BLaER1 (cell line): Measurements from ENCODE around the gene ANKFY1.

ENCODE experiments used
- H3K27ac ChIP-seq: shearing (Covaris generic); formaldehyde crosslinking; 2 replicates; pipeline ENCODE4 v1.8.1; 2022
- H3K27me3 ChIP-seq: shearing (Covaris generic); formaldehyde crosslinking; 2 replicates; pipeline ENCODE4 v1.8.1; 2022
- H3K36me3 ChIP-seq: shearing (Covaris generic); formaldehyde crosslinking; 2 replicates; pipeline ENCODE4 v1.8.1; 2022
- H3K4me1 ChIP-seq: shearing (Covaris generic); formaldehyde crosslinking; 2 replicates; pipeline ENCODE4 v1.8.1; 2022
- H3K4me2 ChIP-seq: shearing (Covaris generic); formaldehyde crosslinking; 2 replicates; pipeline ENCODE4 v1.8.1; 2022
- H3K4me3 ChIP-seq: shearing (Covaris generic); formaldehyde crosslinking; 2 replicates; pipeline ENCODE4 v1.8.1; 2022
- H3K9ac ChIP-seq: shearing (Covaris generic); formaldehyde crosslinking; 2 replicates; pipeline ENCODE4 v1.8.1; 2022
- H3K9me3 ChIP-seq: shearing (Covaris generic); formaldehyde crosslinking; 2 replicates; pipeline ENCODE4 v1.8.1; 2022
- H4K20me1 ChIP-seq: shearing (Covaris generic); formaldehyde crosslinking; 2 replicates; pipeline ENCODE4 v1.8.1; 2022
- Cebpa-rat ChIP-seq: shearing (Covaris generic); IDR thresholded peaks from 2 replicates; pipeline ENCODE4 v1.8.1; 2022

ANKFY1 gene

DNA sequence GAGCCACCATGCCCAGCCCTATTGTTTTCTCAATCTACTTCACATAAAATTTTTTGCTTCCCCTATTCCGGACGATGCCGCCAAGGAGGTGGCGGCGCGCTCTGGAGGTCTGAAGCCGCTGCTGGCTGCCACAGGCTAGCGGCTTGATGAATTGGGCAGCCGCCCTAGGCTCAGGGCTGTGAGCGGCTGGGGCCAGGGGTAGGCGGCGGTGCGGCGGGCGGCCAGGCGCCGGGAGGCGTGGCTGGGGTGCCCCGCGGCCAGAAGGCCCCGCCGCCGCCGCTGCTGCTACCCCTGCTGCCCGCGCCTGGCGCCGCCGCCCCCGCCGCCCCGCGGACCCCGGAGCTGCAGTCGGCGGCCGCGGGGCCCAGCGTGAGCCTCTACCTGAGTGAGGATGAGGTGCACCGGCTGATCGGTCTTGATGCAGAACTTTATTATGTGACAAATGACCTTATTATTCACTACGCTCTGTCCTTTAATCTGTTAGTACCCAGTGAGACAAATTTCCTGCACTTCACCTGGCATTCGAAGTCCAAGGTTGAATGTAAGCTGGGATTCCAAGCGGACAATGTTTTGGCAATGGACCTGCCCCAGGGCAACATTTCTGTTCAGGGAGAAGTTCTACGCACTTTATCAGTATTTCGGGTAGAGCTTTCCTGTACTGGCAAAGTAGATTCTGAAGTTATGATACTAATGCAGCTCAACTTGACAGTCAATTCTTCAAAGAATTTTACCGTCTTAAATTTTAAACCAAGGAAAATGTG lies 41.7 kb downstream of the ANKFY1 start:
- Histone ChIP-seq H3K36me3 (peaks cover 55% of the 10 kb centered on the region), H4K20me1 (peaks cover 6% of the 10 kb centered on the region; the same call in 1 of the 2 replicates), H3K27ac (no peak overlapping the region), H3K4me1 (no peaks in the 10 kb centered on the region), H3K4me3 (no peak overlapping the region), H3K27me3 (no peaks in the 10 kb centered on the region), H3K4me2 (no peak overlapping the region), H3K9ac (no peak overlapping the region), H3K9me3 (no peaks in the 10 kb centered on the region)
- no peak for TF ChIP-seq Cebpa-rat

DNA sequence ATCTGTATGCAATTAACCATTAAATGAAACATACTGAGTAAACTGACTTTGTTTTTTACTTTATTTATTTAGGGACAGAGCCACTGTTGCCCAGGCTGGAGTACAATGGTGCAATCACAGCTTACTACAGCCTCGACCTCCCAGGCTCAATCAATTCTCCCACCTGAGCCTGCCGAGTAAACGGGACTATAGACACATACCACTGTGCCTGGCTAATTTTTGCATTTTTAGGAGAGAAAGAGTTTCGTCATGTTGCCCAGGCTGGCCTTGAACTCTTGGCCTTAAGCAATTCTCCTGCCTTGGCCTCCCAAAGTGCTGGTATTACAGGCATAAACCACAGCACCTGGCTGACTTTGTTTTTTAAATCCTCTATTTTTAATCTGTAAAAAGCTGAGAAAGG lies 42.6 kb downstream of the ANKFY1 start:
- H3K4me2 ChIP-seq, result no peak overlapping the region
- H3K36me3 ChIP-seq, result peaks cover 56% of the 10 kb centered on the region
- no peak overlapping the region for H3K27ac ChIP-seq
- H3K4me1 ChIP-seq, result peaks cover 8% of the 10 kb centered on the region
- H3K9me3 ChIP-seq, result no peaks in the 10 kb centered on the region
- no peak overlapping the region for H3K4me3 ChIP-seq
- TF ChIP-seq Cebpa-rat, result no peak
- H3K9ac ChIP-seq, result no peak overlapping the region
- peaks cover 11% of the 10 kb centered on the region for H4K20me1 ChIP-seq
- H3K27me3 ChIP-seq, result no peaks in the 10 kb centered on the region

DNA sequence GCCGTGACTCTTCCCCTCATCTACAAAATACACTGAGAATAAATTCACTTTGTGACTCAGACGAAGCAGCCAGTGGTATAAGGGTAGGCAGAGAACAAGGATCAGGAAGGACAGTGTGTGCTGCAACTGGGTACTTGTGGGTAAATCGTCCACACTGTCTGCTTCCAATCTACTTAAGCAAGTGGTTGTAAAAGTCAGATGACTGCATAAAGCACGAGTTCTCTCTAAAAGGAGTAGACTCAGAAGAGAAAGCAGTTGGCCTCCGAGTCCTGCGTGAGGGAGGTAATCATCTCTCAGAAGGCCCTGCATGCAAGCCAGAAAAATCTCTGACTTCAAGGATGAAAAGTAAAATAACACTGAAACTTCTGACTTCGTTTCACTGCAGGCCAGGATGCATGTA lies 43.1 kb downstream of the ANKFY1 start:
- peaks cover 16% of the 10 kb centered on the region for H4K20me1 ChIP-seq
- no peak overlapping the region for H3K27ac ChIP-seq
- no peak overlapping the region for H3K9ac ChIP-seq
- H3K36me3 ChIP-seq, result peaks cover 51% of the 10 kb centered on the region
- no peak for TF ChIP-seq Cebpa-rat
- H3K27me3 ChIP-seq, result no peaks in the 10 kb centered on the region
- no peaks in the 10 kb centered on the region for H3K9me3 ChIP-seq
- H3K4me2 ChIP-seq, result no peak overlapping the region
- H3K4me1 ChIP-seq, result peaks cover 13% of the 10 kb centered on the region
- H3K4me3 ChIP-seq, result no peak overlapping the region

DNA sequence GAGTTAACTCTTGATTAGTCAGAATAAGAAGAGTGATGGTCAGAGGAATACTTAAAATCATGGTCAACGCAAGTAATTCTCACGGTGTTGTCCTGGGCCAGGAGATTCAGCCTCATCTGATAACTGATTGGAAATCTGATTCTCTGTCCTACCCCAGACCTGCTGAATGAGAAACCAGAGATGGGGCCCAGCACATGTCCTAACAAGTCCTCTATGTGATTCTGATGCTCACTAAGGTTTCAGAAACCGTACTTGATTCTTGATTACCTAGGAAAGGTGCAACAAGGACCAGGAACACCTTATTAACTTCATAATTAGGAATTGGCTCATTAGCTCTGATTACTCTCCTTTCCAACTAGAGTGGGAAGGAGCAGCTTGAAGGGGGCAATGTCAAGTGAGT lies 44.5 kb downstream of the ANKFY1 start:
- no peak overlapping the region for H3K4me3 ChIP-seq
- H3K36me3 ChIP-seq, result peaks cover 54% of the 10 kb centered on the region
- no peak overlapping the region for H3K27ac ChIP-seq
- no peak overlapping the region for H3K9ac ChIP-seq
- no peak overlapping the region for H3K4me2 ChIP-seq
- no peak for TF ChIP-seq Cebpa-rat
- no peaks in the 10 kb centered on the region for H3K27me3 ChIP-seq
- H4K20me1 ChIP-seq, result peaks cover 18% of the 10 kb centered on the region
- H3K4me1 ChIP-seq, result peaks cover 21% of the 10 kb centered on the region
- H3K9me3 ChIP-seq, result no peaks in the 10 kb centered on the region

DNA sequence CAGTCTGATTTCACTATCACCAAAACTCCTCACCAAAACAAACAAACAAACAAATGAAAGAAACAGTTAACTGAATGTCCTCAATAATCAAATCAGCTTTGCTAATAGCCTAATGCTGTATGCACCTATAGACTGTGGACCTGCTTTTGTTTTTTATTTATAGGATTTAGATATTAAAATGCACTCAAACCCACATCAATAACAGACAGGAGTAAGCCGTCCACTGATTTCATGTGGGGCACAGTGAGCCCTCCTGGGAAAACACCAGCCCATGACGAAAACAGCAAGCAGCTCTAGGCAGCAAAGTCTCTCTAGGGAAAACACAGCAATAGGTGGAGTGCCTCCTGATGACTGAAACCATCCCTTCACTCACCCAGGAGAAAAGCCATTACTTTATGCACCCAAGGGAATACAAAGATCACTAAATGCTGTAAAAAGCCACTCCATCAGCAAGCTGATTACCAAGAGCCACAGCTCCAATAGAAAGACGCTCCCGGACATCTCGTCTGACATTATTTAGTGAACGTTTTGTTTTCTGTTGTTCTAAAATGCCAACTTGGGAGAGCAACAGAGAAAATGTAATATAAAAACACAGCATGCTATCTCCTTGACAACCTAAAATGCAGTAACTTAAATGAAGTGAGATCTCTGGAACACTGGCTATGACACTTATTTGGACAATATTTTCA lies 47.8 kb downstream of the ANKFY1 start:
- Histone ChIP-seq H3K4me2 (peak overlapping the region; percentile 53), H4K20me1 (peaks cover 41% of the 10 kb centered on the region), H3K4me1 (peaks cover 21% of the 10 kb centered on the region), H3K4me3 (no peak overlapping the region), H3K36me3 (peaks cover 55% of the 10 kb centered on the region), H3K9ac (no peak overlapping the region), H3K27ac (no peak overlapping the region), H3K9me3 (no peaks in the 10 kb centered on the region), H3K27me3 (no peaks in the 10 kb centered on the region)
- no peak for TF ChIP-seq Cebpa-rat

DNA sequence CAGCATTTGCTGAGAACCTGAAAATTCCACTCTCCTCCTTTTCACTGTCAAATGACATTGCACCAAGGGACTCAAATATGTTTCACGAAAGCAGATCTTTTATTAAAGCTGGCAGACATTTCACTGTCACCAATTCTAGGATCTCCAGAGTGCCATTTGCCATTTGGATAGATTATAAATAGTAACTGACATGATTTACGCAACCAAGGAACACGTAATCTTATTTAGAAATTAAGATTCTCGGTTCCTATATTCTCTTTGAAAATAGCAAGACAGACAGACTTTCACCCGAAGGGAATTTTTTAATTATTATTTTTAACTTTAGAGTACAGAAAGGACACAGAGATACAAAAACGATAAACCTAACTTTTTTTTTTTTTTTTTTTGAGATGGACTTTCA lies 49.6 kb downstream of the ANKFY1 start:
- Histone ChIP-seq H4K20me1 (peaks cover 57% of the 10 kb centered on the region), H3K27me3 (no peaks in the 10 kb centered on the region), H3K4me3 (no peak overlapping the region), H3K4me2 (no peak overlapping the region), H3K4me1 (peaks cover 21% of the 10 kb centered on the region), H3K9ac (no peak overlapping the region), H3K9me3 (no peaks in the 10 kb centered on the region), H3K36me3 (peaks cover 65% of the 10 kb centered on the region), H3K27ac (no peak overlapping the region)
- TF ChIP-seq Cebpa-rat, result no peak

DNA sequence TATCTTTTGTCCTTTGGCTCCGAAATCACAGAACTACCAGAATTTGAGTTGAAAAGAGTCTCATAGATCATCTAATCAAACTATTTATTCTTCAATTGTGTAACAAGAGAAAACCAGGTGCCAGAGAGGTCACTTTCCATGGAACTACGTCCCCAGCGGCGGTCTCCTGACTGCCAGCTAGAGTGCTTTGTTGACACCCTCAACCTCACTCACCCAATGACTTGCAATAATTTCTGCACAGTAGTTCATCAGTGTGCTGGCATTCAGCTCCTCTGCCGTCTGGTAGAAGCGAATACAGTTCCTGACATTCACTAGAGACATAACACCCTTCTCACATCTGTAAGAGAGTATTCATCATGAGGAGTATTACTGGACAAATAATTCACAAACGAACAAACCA lies 54.2 kb downstream of the ANKFY1 start:
- H3K4me3 ChIP-seq, result no peak overlapping the region
- TF ChIP-seq Cebpa-rat, result no peak
- no peak overlapping the region for H3K9ac ChIP-seq
- H3K27me3 ChIP-seq, result no peaks in the 10 kb centered on the region
- peaks cover 84% of the 10 kb centered on the region for H4K20me1 ChIP-seq
- no peak overlapping the region for H3K4me2 ChIP-seq
- no peak overlapping the region for H3K27ac ChIP-seq
- peaks cover 89% of the 10 kb centered on the region for H3K36me3 ChIP-seq
- no peaks in the 10 kb centered on the region for H3K9me3 ChIP-seq
- peaks cover 22% of the 10 kb centered on the region for H3K4me1 ChIP-seq

DNA sequence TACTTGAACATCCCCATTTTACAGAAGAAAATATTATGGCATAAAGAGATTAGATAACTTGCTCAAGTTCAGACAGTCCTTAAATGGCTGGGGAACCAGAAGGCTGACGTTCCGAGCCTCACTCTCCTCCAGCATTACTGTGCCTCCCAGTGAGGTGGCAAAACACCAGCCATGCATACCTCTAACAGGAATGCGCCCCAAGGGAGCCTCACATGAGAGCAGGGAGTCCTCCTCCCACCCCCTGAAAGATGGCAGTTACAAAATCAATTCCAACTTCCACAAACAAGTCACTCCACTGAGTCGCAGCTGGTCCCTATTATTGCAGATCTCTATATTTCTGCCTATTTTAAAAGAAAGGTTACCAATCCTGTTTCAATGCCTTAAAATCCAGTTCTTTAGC lies 55.5 kb downstream of the ANKFY1 start:
- no peaks in the 10 kb centered on the region for H3K9me3 ChIP-seq
- peaks cover 85% of the 10 kb centered on the region for H3K36me3 ChIP-seq
- H3K4me2 ChIP-seq, result peak overlapping the region; percentile 49; the same call in 1 of the 2 replicates
- H4K20me1 ChIP-seq, result peaks cover 85% of the 10 kb centered on the region
- H3K27me3 ChIP-seq, result no peaks in the 10 kb centered on the region
- no peak overlapping the region for H3K9ac ChIP-seq
- H3K4me1 ChIP-seq, result peaks cover 22% of the 10 kb centered on the region
- no peak overlapping the region for H3K27ac ChIP-seq
- TF ChIP-seq Cebpa-rat, result no peak
- no peak overlapping the region for H3K4me3 ChIP-seq

DNA sequence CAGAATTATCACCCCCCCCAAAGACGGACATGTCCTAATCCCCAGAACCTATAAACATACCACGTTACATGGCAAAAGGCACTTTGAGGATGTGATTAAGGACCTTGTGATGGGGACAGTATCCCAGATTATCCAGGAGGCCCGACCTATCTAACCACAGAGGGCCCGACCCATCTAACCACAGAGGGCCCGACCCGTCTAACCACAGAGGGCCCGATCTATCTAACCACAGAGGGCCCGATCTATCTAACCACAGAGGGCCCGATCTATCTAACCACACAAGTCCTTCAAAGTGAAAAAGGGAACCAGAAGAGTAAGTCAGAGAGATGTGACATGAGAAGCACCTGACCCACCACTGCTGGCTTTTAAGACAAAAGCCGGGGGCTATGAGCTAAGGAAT lies 56.8 kb downstream of the ANKFY1 start:
- Histone ChIP-seq H3K4me1 (peaks cover 22% of the 10 kb centered on the region), H3K9ac (no peak overlapping the region), H3K27ac (no peak overlapping the region), H3K27me3 (no peaks in the 10 kb centered on the region), H3K9me3 (no peaks in the 10 kb centered on the region), H4K20me1 (peaks cover 72% of the 10 kb centered on the region), H3K36me3 (peaks cover 75% of the 10 kb centered on the region), H3K4me3 (no peak overlapping the region), H3K4me2 (peak overlapping the region; percentile 49)
- TF ChIP-seq Cebpa-rat, result no peak

DNA sequence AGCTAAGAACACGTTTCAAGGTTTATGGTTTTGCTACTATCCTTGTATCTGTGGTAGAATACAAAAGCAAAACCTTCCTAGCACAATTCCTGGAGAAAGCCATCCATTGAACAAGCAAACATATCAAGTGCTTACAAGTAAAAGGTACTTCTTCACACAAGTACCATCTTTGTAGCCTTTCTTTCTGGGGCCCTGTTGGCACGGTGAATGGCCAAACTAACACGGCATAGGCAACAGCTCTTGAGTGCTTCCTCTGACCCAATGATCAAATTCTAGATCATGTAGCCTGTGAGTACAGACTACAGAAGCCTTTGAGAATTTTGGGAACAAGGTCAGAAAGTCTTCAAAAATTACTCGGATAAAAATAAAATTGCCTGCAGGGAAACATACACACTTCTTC lies 57.9 kb downstream of the ANKFY1 start:
- Histone ChIP-seq H4K20me1 (peaks cover 62% of the 10 kb centered on the region), H3K27ac (no peak overlapping the region), H3K27me3 (no peaks in the 10 kb centered on the region), H3K9me3 (no peaks in the 10 kb centered on the region), H3K9ac (no peak overlapping the region), H3K4me2 (no peak overlapping the region), H3K36me3 (peaks cover 78% of the 10 kb centered on the region), H3K4me1 (peaks cover 22% of the 10 kb centered on the region), H3K4me3 (no peak overlapping the region)
- TF ChIP-seq Cebpa-rat, result no peak
